SK-N-SH (cell line): ENCODE measurements around the gene NAPB. TPM values are rescaled to one million over a fixed set of nuclear protein-coding genes. Genes with fewer than 3 reads are reported as not detected.
A peak's percentile ranks its signal among the peaks of the same experiment; 100 is the strongest.

ENCODE experiments used
- CHD2 ChIP-seq: fragments of 150-350 bp; IDR thresholded peaks from 2 replicates; pipeline ENCODE4 v1.6.1; 2018; ENCODE audit warnings: low read length; ENCODE audit not compliant: partially characterized antibody
- CTCF ChIP-seq: fragments of 200-600 bp; sonication (generic); IDR thresholded peaks from 2 replicates; pipeline ENCODE4 v1.6.1; 2017; ENCODE audit warnings: antibody characterized with exemption, mild to moderate bottlenecking, moderate library complexity
- EP300 ChIP-seq, 2 experiments: IDR thresholded peaks; 2 replicates each; pipeline versions ENCODE4 v1.4.0 to v1.6.1; 2012; ENCODE audit warnings: borderline replicate concordance in 1 of 2, low read depth in 1 of 2, low read length in 1 of 2
- EZH2phosphoT487 ChIP-seq: fragments of 200-600 bp; sonication (generic); IDR thresholded peaks from 2 replicates; pipeline ENCODE4 v1.6.1; 2017; ENCODE audit warnings: low read depth, mixed run types, mild to moderate bottlenecking, antibody characterized with exemption, moderate library complexity, borderline replicate concordance
- FOSL2 ChIP-seq: IDR thresholded peaks from 2 replicates; pipeline ENCODE4 v1.4.0; 2012; ENCODE audit warnings: low read depth, mild to moderate bottlenecking, moderate library complexity, borderline replicate concordance
- FOXJ3 ChIP-seq: sonication (generic); formaldehyde crosslinking; IDR thresholded peaks from 2 replicates; pipeline ENCODE4 v1.5.1; 2020; ENCODE audit warnings: mild to moderate bottlenecking, missing genetic modification reagents
- GABPA ChIP-seq: IDR thresholded peaks from 2 replicates; pipeline ENCODE4 v1.4.0; 2012; ENCODE audit warnings: low read depth, mild to moderate bottlenecking
- JUND ChIP-seq: IDR thresholded peaks from 2 replicates; pipeline ENCODE4 v1.4.0; 2012
- MEF2A ChIP-seq: IDR thresholded peaks from 2 replicates; pipeline ENCODE4 v1.4.0; 2012; ENCODE audit warnings: low read depth, borderline replicate concordance
- MXI1 ChIP-seq: IDR thresholded peaks from 2 replicates; pipeline ENCODE4 v1.6.1; 2012; ENCODE audit warnings: mild to moderate bottlenecking, low read depth, low read length, improper control_type of control experiment
- NRF1 ChIP-seq: IDR thresholded peaks from 2 replicates; pipeline ENCODE4 v1.6.1; 2012; ENCODE audit warnings: low read depth, mild to moderate bottlenecking, low read length
- POLR2AphosphoS5 ChIP-seq: IDR thresholded peaks from 2 replicates; pipeline ENCODE4 v1.6.1; 2012; ENCODE audit warnings: low read depth, low read length
- RAD21 ChIP-seq: IDR thresholded peaks from 2 replicates; pipeline ENCODE4 v1.6.1; 2012; ENCODE audit warnings: mild to moderate bottlenecking, low read length
- RCOR1 ChIP-seq: fragments of 150-350 bp; IDR thresholded peaks from 2 replicates; pipeline ENCODE4 v1.6.1; 2017; ENCODE audit warnings: antibody characterized with exemption, low read length
- RFX5 ChIP-seq: IDR thresholded peaks from 2 replicates; pipeline ENCODE4 v1.6.1; 2012; ENCODE audit warnings: mild to moderate bottlenecking, improper control_type of control experiment, low read length
- RXRA ChIP-seq: IDR thresholded peaks from 2 replicates; pipeline ENCODE4 v1.4.0; 2012; ENCODE audit warnings: low read depth, mild to moderate bottlenecking, borderline replicate concordance
- SIN3A ChIP-seq: IDR thresholded peaks from 2 replicates; pipeline ENCODE4 v1.6.1; 2012; ENCODE audit warnings: low read depth, mild to moderate bottlenecking, low read length, moderate library complexity, borderline replicate concordance
- SMC3 ChIP-seq: IDR thresholded peaks from 2 replicates; pipeline ENCODE4 v1.6.1; 2012; ENCODE audit warnings: low read depth, low read length, improper control_type of control experiment
- TAF1 ChIP-seq: IDR thresholded peaks from 2 replicates; pipeline ENCODE4 v1.6.1; 2012; ENCODE audit warnings: low read depth, mild to moderate bottlenecking, low read length, moderate library complexity, borderline replicate concordance
- TCF12 ChIP-seq: IDR thresholded peaks from 2 replicates; pipeline ENCODE4 v1.4.0; 2012
- TEAD4 ChIP-seq: IDR thresholded peaks from 2 replicates; pipeline ENCODE4 v1.4.0; 2012; ENCODE audit warnings: mild to moderate bottlenecking, borderline replicate concordance; ENCODE audit not compliant: insufficient read depth
- USF1 ChIP-seq: IDR thresholded peaks from 2 replicates; pipeline ENCODE4 v1.4.0; 2012; ENCODE audit warnings: low read depth, borderline replicate concordance
- USF2 ChIP-seq: fragments of 150-350 bp; IDR thresholded peaks from 2 replicates; pipeline ENCODE4 v1.6.1; 2017; ENCODE audit warnings: antibody characterized with exemption, low read length, low read depth, borderline replicate concordance
- YY1 ChIP-seq: IDR thresholded peaks from 2 replicates; pipeline ENCODE4 v1.4.0; 2012; ENCODE audit warnings: low read depth, mild to moderate bottlenecking
- polyA plus RNA-seq, 3 experiments: library from polyadenylated mRNA; depleted of rRNA; stranded (reverse); fragments of >200 nt; gene quantifications; 2 replicates each; pipeline ENCODE4 v1.2.3, GENCODE V29; 2012
- TF ChIP-seq, protein P1 (sequence below): IDR thresholded peaks from 2 replicates; pipeline ENCODE4 v1.4.0; 2012; ENCODE audit warnings: low read depth
- TF ChIP-seq, protein P2 (sequence below): fragments of 150-350 bp; IDR thresholded peaks from 2 replicates; pipeline ENCODE4 v1.6.1; 2016; ENCODE audit warnings: mild to moderate bottlenecking, low read depth, low read length

Gene NAPB
- polyA plus RNA-seq, 1 of the 3 experiments (the other 2 are of a cell fraction) = 3.0 TPM

GRCh38 chr20:23361476-23362391 is 59.6 kb downstream of the NAPB start, which contains the start of gene GZF1 (continued):
- TF ChIP-seq NRF1 = peak; percentile 97
- peak; percentile 81; the same call in 1 of the 2 replicates for TF ChIP-seq TAF1
- TF ChIP-seq EP300 (IDR thresholded peaks at IDR 0.05; ENCODE audit: borderline replicate concordance in 1 of 2, low read depth in 1 of 2, low read length in 1 of 2) = peak in 1 of 2 experiments; percentile 4; a peak in 1 of 4 replicates
- TF ChIP-seq USF2 = peak; percentile 91
- TF ChIP-seq MXI1 = peak; percentile 91
- TF ChIP-seq SMC3 = no peak
- TF ChIP-seq RCOR1 = no peak
- TF ChIP-seq TCF12 = no peak
- TF ChIP-seq FOSL2 = no peak
- no peak for TF ChIP-seq JUND
- TF ChIP-seq, protein P1, sequence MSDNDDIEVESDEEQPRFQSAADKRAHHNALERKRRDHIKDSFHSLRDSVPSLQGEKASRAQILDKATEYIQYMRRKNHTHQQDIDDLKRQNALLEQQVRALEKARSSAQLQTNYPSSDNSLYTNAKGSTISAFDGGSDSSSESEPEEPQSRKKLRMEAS = peak; percentile 87; the same call in 1 of the 2 replicates
- TF ChIP-seq RXRA = no peak
- TF ChIP-seq USF1 = peak; percentile 97
- no peak for TF ChIP-seq MEF2A
- TF ChIP-seq YY1 = peak; percentile 62
- no peak for TF ChIP-seq EZH2phosphoT487
- peak; percentile 79 for TF ChIP-seq CHD2
- TF ChIP-seq FOXJ3 (CRISPR knock-in tag) = no peak
- TF ChIP-seq, protein P2, sequence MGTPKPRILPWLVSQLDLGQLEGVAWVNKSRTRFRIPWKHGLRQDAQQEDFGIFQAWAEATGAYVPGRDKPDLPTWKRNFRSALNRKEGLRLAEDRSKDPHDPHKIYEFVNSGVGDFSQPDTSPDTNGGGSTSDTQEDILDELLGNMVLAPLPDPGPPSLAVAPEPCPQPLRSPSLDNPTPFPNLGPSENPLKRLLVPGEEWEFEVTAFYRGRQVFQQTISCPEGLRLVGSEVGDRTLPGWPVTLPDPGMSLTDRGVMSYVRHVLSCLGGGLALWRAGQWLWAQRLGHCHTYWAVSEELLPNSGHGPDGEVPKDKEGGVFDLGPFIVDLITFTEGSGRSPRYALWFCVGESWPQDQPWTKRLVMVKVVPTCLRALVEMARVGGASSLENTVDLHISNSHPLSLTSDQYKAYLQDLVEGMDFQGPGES = no peak
- TF ChIP-seq POLR2AphosphoS5 = peak; percentile 96
- no peak; the same call in 1 of the 2 replicates for TF ChIP-seq SIN3A
- peak; percentile 34 for TF ChIP-seq RFX5
- 0 out of 2 replicates have a peak, but pooled peaks have one; percentile 13 for TF ChIP-seq TEAD4
- TF ChIP-seq CTCF = no peak
- TF ChIP-seq RAD21 = no peak
- TF ChIP-seq GABPA = peak; percentile 66
